Right lobe of liver (tissue), 6 donors: ENCODE results near the gene ZCCHC17. TPM values are rescaled to one million over a fixed set of nuclear protein-coding genes. Genes with fewer than 3 reads are reported as not detected.

Source experiments
- ATAC-seq, 4 donors: fragments of 200-7000 bp; cut with Tn5 transposase; one replicate each; pipeline ENCODE4 v1.9.1; 2020; ENCODE audit warnings: mild to moderate bottlenecking in 4 of 4, moderate library complexity in 4 of 4
- DNase-seq, 3 donors: peaks; one replicate each; pipeline ENCODE4 v3.0.0-alpha.2; 2020
- H3K27ac ChIP-seq, 3 donors: fragments of 200-600 bp; one replicate each; pipeline ENCODE4 v1.8.0; 2022
- H3K27me3 ChIP-seq, 2 donors: fragments of 200-600 bp; one replicate each; pipeline ENCODE4 v1.8.0; 2022
- H3K36me3 ChIP-seq, 4 donors: fragments of 200-600 bp; sonication (generic) in 1 of 4; one replicate each; pipeline versions ENCODE4 v1.5.1 to v1.8.0; 2017 to 2022; ENCODE audit warnings: control low read depth in 1 of 4
- H3K4me1 ChIP-seq, 4 donors: fragments of 200-600 bp; sonication (generic) in 1 of 4; one replicate each; pipeline versions ENCODE4 v1.5.1 to v1.8.0; 2017 to 2022; ENCODE audit warnings: control low read depth in 1 of 4
- H3K4me3 ChIP-seq, 3 donors: fragments of 200-600 bp; one replicate each; pipeline ENCODE4 v1.8.0; 2022
- H3K9me3 ChIP-seq, 4 donors: fragments of 200-600 bp; sonication (generic) in 1 of 4; one replicate each; pipeline versions ENCODE4 v1.5.1 to v1.8.0; 2017 to 2022; ENCODE audit warnings: control low read depth in 1 of 4
- CTCF ChIP-seq, 4 donors: fragments of 200-600 bp in 3 of 4; fragments of 450-650 bp in 1 of 4; IDR thresholded peaks; one replicate each; pipeline versions ENCODE4 v1.5.1 to v1.8.0; 2016 to 2022; ENCODE audit warnings: antibody characterized with exemption in 4 of 4, mild to moderate bottlenecking in 2 of 4
- POLR2A ChIP-seq: fragments of 450-650 bp; IDR thresholded peaks from one replicate; pipeline ENCODE4 v1.6.1; 2017; ENCODE audit warnings: antibody characterized with exemption, mild to moderate bottlenecking
- WGBS: methylation state at CpG from one replicate; pipeline ENCODE4 v1.1.6; 2018; ENCODE audit warnings: low coverage, low lambda C conversion rate; ENCODE audit not compliant: insufficient coverage; ENCODE audit errors: missing lambda C conversion rate; 5-methylcytosine and 5-hydroxymethylcytosine counted together
- intact Hi-C, 2 donors: fragments of 100-400 bp; cut with DNase I; formaldehyde crosslinking; loops; one replicate each; pipeline versions ENCODE4 v1.11.2 to v1.14.1; 2022
- total RNA-seq, 6 experiments: library from RNA; depleted of rRNA in 2 of 6; stranded (reverse); fragments of >200 nt in 2 of 6; fragmentation: NEBNext Ultra II Directional in 3 of 6; extraction: Animal tissue kit (Norgen Biotek cat#: 25700) in 3 of 6; gene quantifications; one replicate each; pipeline versions ENCODE4 v1.1.0 to v1.2.4, GENCODE V29; 2016 to 2023
- donor health status: DM: no; HTN: yes; CAD: no.
- donor health status: DM: no; HTN: no; CAD: no.
- donor health status: DM: no; HTN: no; CAD: no.
- donor health status: DM: no; HTN: yes; CAD: no.
- donor health status: DM: no; HTN: yes; CAD: no.

Gene ZCCHC17
- total RNA-seq, 6 experiments from 2014 or later, result 6.3 to 9.9 (median 7.3) TPM

- H3K4me3 ChIP-seq, result no peak overlapping the region
- H3K4me1 ChIP-seq, result no peaks in the 10 kb centered on the region
- no peak for TF ChIP-seq POLR2A
- TF ChIP-seq CTCF (IDR thresholded peaks at IDR 0.05), result no peak
- 92% methylated on average over 4 of the region's 4 CpGs for WGBS
- no peaks in the 10 kb centered on the region for H3K27me3 ChIP-seq
- DNase-seq, result no peak
- peaks cover 0 to 20% (median 2%) of the 10 kb centered on the region in 4 donors for H3K36me3 ChIP-seq
- intact Hi-C loops, result no loop called here
- no peak overlapping the region for H3K27ac ChIP-seq
- ATAC-seq, result no peak
- no peaks in the 10 kb centered on the region for H3K9me3 ChIP-seq
These were observed 13.4 kb downstream of the ZCCHC17 start for GRCh38 chr1:31310198-31310597.

- no peak overlapping the region for H3K27ac ChIP-seq
- TF ChIP-seq POLR2A (no peak), CTCF (IDR thresholded peaks at IDR 0.05) (no peak)
- DNase-seq (no peak), ATAC-seq (no peak)
- H3K36me3 ChIP-seq, result peaks cover 0 to 26% (median 2%) of the 10 kb centered on the region in 4 donors
- H3K27me3 ChIP-seq, result no peaks in the 10 kb centered on the region
- 95% methylated on average over 3 of the region's 3 CpGs for WGBS
- no peaks in the 10 kb centered on the region for H3K9me3 ChIP-seq
- no peaks in the 10 kb centered on the region for H3K4me1 ChIP-seq
- intact Hi-C loops, result no loop called here
- no peak overlapping the region for H3K4me3 ChIP-seq
These were observed 19.1 kb downstream of the ZCCHC17 start for GRCh38 chr1:31315902-31316301.

GRCh38 chr1:31318146-31318545 lies 21.3 kb downstream of the ZCCHC17 start:
- no peak for TF ChIP-seq CTCF (IDR thresholded peaks at IDR 0.05)
- TF ChIP-seq POLR2A, result no peak
- ATAC-seq (no peak), DNase-seq (no peak)
- Histone ChIP-seq H3K36me3 (peaks cover 0 to 13% (median 0%) of the 10 kb centered on the region in 4 donors), H3K27me3 (no peaks in the 10 kb centered on the region), H3K9me3 (no peaks in the 10 kb centered on the region), H3K4me1 (no peaks in the 10 kb centered on the region), H3K4me3 (no peak overlapping the region), H3K27ac (no peak overlapping the region)
- intact Hi-C loops, result no loop called here
- 45% methylated on average over 1 of the region's 1 CpG for WGBS

GRCh38 chr1:31324093-31324492 lies 27.3 kb downstream of the ZCCHC17 start:
- Histone ChIP-seq H3K27ac (no peak overlapping the region), H3K27me3 (no peaks in the 10 kb centered on the region), H3K4me1 (no peaks in the 10 kb centered on the region), H3K9me3 (no peaks in the 10 kb centered on the region), H3K4me3 (no peak overlapping the region), H3K36me3 (peaks cover 0 to 4% (median 0%) of the 10 kb centered on the region in 4 donors)
- TF ChIP-seq CTCF (IDR thresholded peaks at IDR 0.05) (no peak), POLR2A (no peak)
- no CpG with 5 or more reads among the region's 4 CpGs for WGBS
- DNase-seq (no peak), ATAC-seq (no peak)
- intact Hi-C loops, result no loop called here

GRCh38 chr1:31324992-31325391 lies 28.2 kb downstream of the ZCCHC17 start:
- no peaks in the 10 kb centered on the region for H3K9me3 ChIP-seq
- H3K4me3 ChIP-seq, result no peak overlapping the region
- no peak for DNase-seq
- intact Hi-C loops, result no loop called here
- H3K4me1 ChIP-seq, result no peaks in the 10 kb centered on the region
- H3K36me3 ChIP-seq, result no peaks in the 10 kb centered on the region
- no peaks in the 10 kb centered on the region for H3K27me3 ChIP-seq
- WGBS, result no CpG with 5 or more reads among the region's 3 CpGs
- no peak for ATAC-seq
- no peak overlapping the region for H3K27ac ChIP-seq
- no peak for TF ChIP-seq POLR2A
- TF ChIP-seq CTCF (IDR thresholded peaks at IDR 0.05), result no peak
